Ishikawa (cell line): Measurements from ENCODE around the gene EFNA1.
A peak's percentile ranks its signal among the peaks of the same experiment; 100 is the strongest.

Experiments used
- CEBPB ChIP-seq: IDR thresholded peaks from 2 replicates; pipeline ENCODE4 v1.6.1; 2012
- CREB1 ChIP-seq: IDR thresholded peaks from 2 replicates; pipeline ENCODE4 v1.6.1; 2012; ENCODE audit warnings: low read depth
- EGR1 ChIP-seq: IDR thresholded peaks from 2 replicates; pipeline ENCODE4 v1.6.1; 2012
- EP300 ChIP-seq: IDR thresholded peaks from 2 replicates; pipeline ENCODE4 v1.6.1; 2012; ENCODE audit warnings: borderline replicate concordance
- FOXM1 ChIP-seq: IDR thresholded peaks from 2 replicates; pipeline ENCODE4 v1.6.1; 2012; ENCODE audit warnings: low read depth, borderline replicate concordance
- NFIC ChIP-seq: IDR thresholded peaks from 2 replicates; pipeline ENCODE4 v1.6.1; 2012
- RAD21 ChIP-seq: IDR thresholded peaks from 2 replicates; pipeline ENCODE4 v1.6.1; 2012; ENCODE audit warnings: low read depth
- TAF1 ChIP-seq: IDR thresholded peaks from 2 replicates; pipeline ENCODE4 v1.6.1; 2012; ENCODE audit warnings: low read depth, mild to moderate bottlenecking
- TCF12 ChIP-seq: IDR thresholded peaks from 2 replicates; pipeline ENCODE4 v1.6.1; 2012; ENCODE audit warnings: low read depth
- TEAD4 ChIP-seq: IDR thresholded peaks from 2 replicates; pipeline ENCODE4 v1.6.1; 2012
- YY1 ChIP-seq: IDR thresholded peaks from 2 replicates; pipeline ENCODE4 v1.6.1; 2012; ENCODE audit warnings: low read depth
- ZBTB7A ChIP-seq: IDR thresholded peaks from 2 replicates; pipeline ENCODE4 v1.6.1; 2012; ENCODE audit warnings: low read depth
- TF ChIP-seq, protein P1 (sequence below): IDR thresholded peaks from 2 replicates; pipeline ENCODE4 v1.6.1; 2012
- TF ChIP-seq, protein P2 (sequence below): IDR thresholded peaks from 2 replicates; pipeline ENCODE4 v1.6.1; 2012
- TF ChIP-seq, protein P3 (sequence below): IDR thresholded peaks from 2 replicates; pipeline ENCODE4 v1.6.1; 2012; ENCODE audit warnings: low read depth, mild to moderate bottlenecking

Gene EFNA1

GRCh38 chr1:155134322-155134721, 6.6 kb downstream of the EFNA1 start:
- no peak for TF ChIP-seq TAF1
- TF ChIP-seq FOXM1 = no peak
- no peak for TF ChIP-seq EP300
- TF ChIP-seq TEAD4 = no peak
- TF ChIP-seq, protein P1, sequence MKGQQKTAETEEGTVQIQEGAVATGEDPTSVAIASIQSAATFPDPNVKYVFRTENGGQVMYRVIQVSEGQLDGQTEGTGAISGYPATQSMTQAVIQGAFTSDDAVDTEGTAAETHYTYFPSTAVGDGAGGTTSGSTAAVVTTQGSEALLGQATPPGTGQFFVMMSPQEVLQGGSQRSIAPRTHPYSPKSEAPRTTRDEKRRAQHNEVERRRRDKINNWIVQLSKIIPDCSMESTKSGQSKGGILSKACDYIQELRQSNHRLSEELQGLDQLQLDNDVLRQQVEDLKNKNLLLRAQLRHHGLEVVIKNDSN = no peak
- no peak for TF ChIP-seq NFIC

DNA sequence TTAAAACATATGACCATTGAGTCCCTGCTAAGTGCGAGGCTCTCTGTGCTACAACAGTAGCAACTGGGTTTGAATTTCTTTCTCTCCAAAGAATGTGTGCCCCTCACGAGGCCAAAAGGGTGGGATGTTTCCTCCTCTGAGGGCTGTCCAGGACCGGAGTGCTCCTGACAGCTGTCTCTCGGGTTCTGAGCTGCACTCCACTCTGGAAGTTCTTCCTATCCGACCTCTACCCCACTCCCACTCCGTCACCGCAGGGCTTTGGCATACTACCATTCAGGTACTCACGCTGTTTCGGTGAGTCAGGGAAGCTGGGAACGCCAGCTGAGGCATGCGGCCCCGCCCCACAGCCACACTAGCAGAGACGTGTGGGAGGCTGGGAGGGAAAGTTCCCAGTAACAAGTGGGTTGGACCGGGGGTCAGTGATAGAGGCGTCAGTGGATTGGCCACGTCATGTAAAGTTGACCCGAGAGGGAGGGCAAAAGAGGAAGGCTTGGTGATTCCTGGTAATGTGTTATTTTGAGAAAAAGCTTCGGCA, 7.3 kb downstream of the EFNA1 start:
- TF ChIP-seq TCF12 = peak; percentile 28; the same call in 1 of the 2 replicates
- no peak; the same call in 1 of the 2 replicates for TF ChIP-seq ZBTB7A
- TF ChIP-seq RAD21 = 0 out of 2 replicates have a peak, but pooled peaks have one; percentile 1
- no peak for TF ChIP-seq CEBPB
- TF ChIP-seq, protein P1 = peak; percentile 33; the same call in 1 of the 2 replicates
- TF ChIP-seq, protein P2, sequence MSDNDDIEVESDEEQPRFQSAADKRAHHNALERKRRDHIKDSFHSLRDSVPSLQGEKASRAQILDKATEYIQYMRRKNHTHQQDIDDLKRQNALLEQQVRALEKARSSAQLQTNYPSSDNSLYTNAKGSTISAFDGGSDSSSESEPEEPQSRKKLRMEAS = peak; percentile 50
- TF ChIP-seq EP300 = peak; percentile 33; the same call in 1 of the 2 replicates
- peak; percentile 58; the same call in 1 of the 2 replicates for TF ChIP-seq NFIC
- no peak for TF ChIP-seq FOXM1
- no peak for TF ChIP-seq CREB1
- TF ChIP-seq, protein P3, sequence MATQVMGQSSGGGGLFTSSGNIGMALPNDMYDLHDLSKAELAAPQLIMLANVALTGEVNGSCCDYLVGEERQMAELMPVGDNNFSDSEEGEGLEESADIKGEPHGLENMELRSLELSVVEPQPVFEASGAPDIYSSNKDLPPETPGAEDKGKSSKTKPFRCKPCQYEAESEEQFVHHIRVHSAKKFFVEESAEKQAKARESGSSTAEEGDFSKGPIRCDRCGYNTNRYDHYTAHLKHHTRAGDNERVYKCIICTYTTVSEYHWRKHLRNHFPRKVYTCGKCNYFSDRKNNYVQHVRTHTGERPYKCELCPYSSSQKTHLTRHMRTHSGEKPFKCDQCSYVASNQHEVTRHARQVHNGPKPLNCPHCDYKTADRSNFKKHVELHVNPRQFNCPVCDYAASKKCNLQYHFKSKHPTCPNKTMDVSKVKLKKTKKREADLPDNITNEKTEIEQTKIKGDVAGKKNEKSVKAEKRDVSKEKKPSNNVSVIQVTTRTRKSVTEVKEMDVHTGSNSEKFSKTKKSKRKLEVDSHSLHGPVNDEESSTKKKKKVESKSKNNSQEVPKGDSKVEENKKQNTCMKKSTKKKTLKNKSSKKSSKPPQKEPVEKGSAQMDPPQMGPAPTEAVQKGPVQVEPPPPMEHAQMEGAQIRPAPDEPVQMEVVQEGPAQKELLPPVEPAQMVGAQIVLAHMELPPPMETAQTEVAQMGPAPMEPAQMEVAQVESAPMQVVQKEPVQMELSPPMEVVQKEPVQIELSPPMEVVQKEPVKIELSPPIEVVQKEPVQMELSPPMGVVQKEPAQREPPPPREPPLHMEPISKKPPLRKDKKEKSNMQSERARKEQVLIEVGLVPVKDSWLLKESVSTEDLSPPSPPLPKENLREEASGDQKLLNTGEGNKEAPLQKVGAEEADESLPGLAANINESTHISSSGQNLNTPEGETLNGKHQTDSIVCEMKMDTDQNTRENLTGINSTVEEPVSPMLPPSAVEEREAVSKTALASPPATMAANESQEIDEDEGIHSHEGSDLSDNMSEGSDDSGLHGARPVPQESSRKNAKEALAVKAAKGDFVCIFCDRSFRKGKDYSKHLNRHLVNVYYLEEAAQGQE = no peak
- TF ChIP-seq YY1 = no peak
- no peak for TF ChIP-seq TAF1
- TF ChIP-seq EGR1 = 0 out of 2 replicates have a peak, but pooled peaks have one; percentile 43
- peak; percentile 68; the same call in 1 of the 2 replicates for TF ChIP-seq TEAD4

GRCh38 chr1:155135415-155136028, 7.8 kb downstream of the EFNA1 start, which contains the start of gene SLC50A1:
SLC50A1 (plus strand) TSS chr1:155135852; CDS start chr1:155135912, 60 bp downstream.
- TF ChIP-seq TAF1 = peak; percentile 83
- TF ChIP-seq, protein P2 = peak; percentile 7
- TF ChIP-seq NFIC = no peak
- 0 out of 2 replicates have a peak, but pooled peaks have one; percentile 9 for TF ChIP-seq EP300
- peak; percentile 27 for TF ChIP-seq CREB1
- no peak for TF ChIP-seq TCF12
- TF ChIP-seq RAD21 = no peak
- no peak for TF ChIP-seq FOXM1
- no peak for TF ChIP-seq TEAD4
- peak; percentile 84 for TF ChIP-seq EGR1
- peak; percentile 75 for TF ChIP-seq YY1
- TF ChIP-seq, protein P1 = no peak
- TF ChIP-seq ZBTB7A = peak; percentile 66
- TF ChIP-seq, protein P3 = no peak
- TF ChIP-seq CEBPB = no peak

DNA sequence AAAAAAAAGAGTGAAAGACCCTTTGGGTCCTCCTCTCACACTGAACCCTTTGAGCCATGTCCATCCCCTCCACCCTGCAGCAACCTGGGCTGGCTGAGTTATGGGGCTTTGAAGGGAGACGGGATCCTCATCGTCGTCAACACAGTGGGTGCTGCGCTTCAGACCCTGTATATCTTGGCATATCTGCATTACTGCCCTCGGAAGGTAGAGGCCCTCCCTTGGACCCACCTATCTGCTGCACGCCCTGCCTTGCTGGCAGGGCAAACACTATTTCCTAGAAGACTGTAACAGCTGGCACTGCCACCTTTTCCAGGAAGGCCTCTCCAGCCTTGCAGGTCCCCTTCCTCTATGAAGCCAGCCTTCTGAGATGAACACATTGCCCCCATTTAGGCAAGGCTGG, 9.1 kb downstream of the EFNA1 start:
- TF ChIP-seq, protein P1 = no peak
- TF ChIP-seq TAF1 (no peak), FOXM1 (no peak), ZBTB7A (no peak), TEAD4 (no peak), CREB1 (no peak), EP300 (no peak), CEBPB (no peak), RAD21 (no peak), EGR1 (no peak), YY1 (no peak), NFIC (no peak), TCF12 (no peak)
- TF ChIP-seq, protein P2 = no peak
- TF ChIP-seq, protein P3 = no peak
